Thoracic aorta (tissue), 2 donors: ENCODE results near the gene HNRNPA3. TPM values are rescaled to one million over a fixed set of nuclear protein-coding genes. Genes with fewer than 3 reads are reported as not detected.

Experiments used
- ATAC-seq: fragments of 150-250 bp; one replicate; pipeline ENCODE4 v1.8.0; 2017; ENCODE audit warnings: low read depth; ENCODE audit not compliant: insufficient number of reproducible peaks, low FRiP score
- DNase-seq: peaks from one replicate; pipeline ENCODE4 v3.0.0-alpha.2; 2020; ENCODE audit warnings: low spot score
- H3K27ac ChIP-seq, 2 donors: fragments of 200-600 bp; sonication (generic); 1 replicate in 1 of 2; 2 replicates in 1 of 2; pipeline ENCODE4 v1.5.1; 2016; ENCODE audit warnings: mild to moderate bottlenecking in 2 of 2, moderate library complexity in 2 of 2
- H3K27me3 ChIP-seq: fragments of 200-600 bp; sonication (generic); replicated peaks from 2 replicates; pipeline ENCODE4 v1.6.0; 2016; ENCODE audit warnings: mild to moderate bottlenecking; ENCODE audit not compliant: insufficient read depth
- H3K36me3 ChIP-seq: fragments of 200-600 bp; sonication (generic); one replicate; pipeline ENCODE4 v1.5.1; 2016
- H3K4me1 ChIP-seq, 2 donors: fragments of 200-600 bp; sonication (generic); 1 replicate in 1 of 2; 2 replicates in 1 of 2; pipeline versions ENCODE4 v1.5.1 to v1.6.0; 2016; ENCODE audit warnings: low read depth in 2 of 2, mild to moderate bottlenecking in 1 of 2; ENCODE audit not compliant: control insufficient read depth in 1 of 2
- H3K4me3 ChIP-seq: fragments of 200-600 bp; sonication (generic); 2 replicates; pipeline ENCODE4 v1.5.1; 2016; ENCODE audit warnings: mild to moderate bottlenecking
- H3K9me3 ChIP-seq: fragments of 200-600 bp; sonication (generic); 2 replicates; pipeline ENCODE4 v1.5.1; 2016
- CTCF ChIP-seq: fragments of 200-600 bp; sonication (generic); IDR thresholded peaks from one replicate; pipeline ENCODE4 v1.5.1; 2019; ENCODE audit warnings: antibody characterized with exemption
- total RNA-seq, 2 donors: library from RNA; depleted of rRNA; stranded (reverse); fragments of >200 nt; gene quantifications; one replicate each; pipeline versions ENCODE4 v1.1.0 to v1.2.3, GENCODE V29; 2016

The HNRNPA3 gene
- total RNA-seq, 2 donors from 2014 or later: 60.1 to 98.4 TPM

DNA sequence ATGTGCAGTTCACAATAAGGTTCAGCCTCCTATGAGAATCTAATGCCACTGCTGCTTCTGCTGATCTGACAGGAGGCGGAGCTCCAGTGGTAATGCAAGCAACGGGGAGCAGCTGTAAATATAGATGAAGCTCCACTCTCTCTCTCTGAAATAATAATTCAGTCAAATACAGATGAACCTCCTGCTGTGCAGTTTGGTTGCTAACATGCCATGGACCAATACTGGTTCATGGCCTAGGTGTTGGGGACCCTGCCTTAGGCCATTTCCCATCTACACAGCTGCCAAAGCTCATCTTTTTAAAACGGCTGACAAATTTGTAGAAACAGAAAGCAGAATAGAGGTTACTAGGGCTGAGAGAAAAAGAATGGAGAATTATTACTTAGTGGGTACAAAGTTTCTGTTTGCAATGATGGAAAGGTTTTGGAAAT lies 10.7 kb upstream of the HNRNPA3 start:
- H3K9me3 ChIP-seq: no peaks in the 10 kb centered on the region
- H3K4me3 ChIP-seq: no peak overlapping the region
- H3K4me1 ChIP-seq: no peaks in the 10 kb centered on the region
- H3K27me3 ChIP-seq: no peaks in the 10 kb centered on the region
- TF ChIP-seq CTCF: no peak
- no peaks in the 10 kb centered on the region for H3K36me3 ChIP-seq
- ATAC-seq (no peak), DNase-seq (no peak)
- H3K27ac ChIP-seq: no peak overlapping the region

DNA sequence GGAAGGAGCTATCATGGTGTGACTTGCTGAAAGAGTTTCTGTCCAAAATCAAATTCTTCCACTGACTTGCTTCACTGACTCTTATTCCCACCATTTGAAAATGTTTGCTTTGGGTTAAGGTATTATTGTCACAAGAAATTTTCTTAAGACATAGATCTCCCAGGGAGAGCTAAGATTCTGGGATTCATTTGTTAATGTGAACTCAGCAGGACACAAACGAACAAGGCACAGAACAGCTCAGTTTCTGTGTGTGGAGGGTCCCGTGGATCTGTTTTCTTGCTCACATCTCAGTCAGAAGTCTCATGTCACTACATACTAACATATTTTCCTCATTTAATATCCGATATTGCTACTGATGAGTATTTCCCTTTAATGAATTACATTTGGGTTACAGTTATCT lies 8.2 kb upstream of the HNRNPA3 start:
- no peaks in the 10 kb centered on the region for H3K36me3 ChIP-seq
- H3K4me1 ChIP-seq: no peaks in the 10 kb centered on the region
- TF ChIP-seq CTCF: no peak
- H3K4me3 ChIP-seq: no peak overlapping the region
- no peaks in the 10 kb centered on the region for H3K9me3 ChIP-seq
- no peaks in the 10 kb centered on the region for H3K27me3 ChIP-seq
- H3K27ac ChIP-seq: no peak overlapping the region
- no peak for DNase-seq
- ATAC-seq: no peak

DNA sequence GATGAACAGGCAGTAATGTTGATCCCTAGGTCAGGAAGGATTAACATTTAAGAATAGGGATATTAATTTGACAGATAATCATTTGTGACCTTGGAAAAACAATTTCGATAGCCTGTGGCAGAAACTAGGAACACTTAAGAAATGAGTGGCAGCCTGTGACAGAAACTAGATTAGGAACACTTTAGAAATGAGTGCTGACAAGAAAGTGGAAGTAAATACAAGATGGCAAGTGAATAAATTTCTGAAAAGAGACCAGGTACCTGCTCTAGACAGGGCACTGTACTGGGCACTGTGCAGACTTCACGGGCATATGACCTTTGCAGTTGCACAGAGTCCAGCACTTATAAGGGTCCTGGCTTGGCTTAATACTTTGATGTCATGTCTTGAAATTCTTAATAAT lies 5.5 kb upstream of the HNRNPA3 start:
- H3K27ac ChIP-seq: no peak overlapping the region
- H3K36me3 ChIP-seq: no peaks in the 10 kb centered on the region
- no peaks in the 10 kb centered on the region for H3K9me3 ChIP-seq
- no peaks in the 10 kb centered on the region for H3K27me3 ChIP-seq
- no peak overlapping the region for H3K4me3 ChIP-seq
- no peak for DNase-seq
- no peak for TF ChIP-seq CTCF
- no peak for ATAC-seq
- peaks cover 0 to 14% of the 10 kb centered on the region in 2 donors for H3K4me1 ChIP-seq

DNA sequence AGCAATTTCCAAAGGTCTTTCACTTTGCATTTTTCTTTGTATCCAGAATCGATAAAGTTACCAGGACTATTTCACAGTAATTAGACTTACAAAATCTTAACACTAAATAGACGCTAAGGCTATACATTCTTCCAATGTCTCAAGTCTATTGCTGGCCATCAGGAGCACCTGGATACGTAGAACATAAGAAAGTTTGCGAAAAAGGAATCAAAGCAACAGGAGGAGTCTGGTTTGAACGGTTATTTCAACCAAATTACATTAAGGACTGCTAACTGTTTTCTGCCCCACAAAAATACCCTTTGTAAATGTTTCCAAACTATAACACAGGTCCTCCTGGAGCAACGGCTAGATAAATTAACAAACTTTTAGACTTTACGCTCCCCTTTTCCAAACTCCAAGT lies 1.4 kb upstream of the HNRNPA3 start:
- no peak for TF ChIP-seq CTCF
- H3K4me1 ChIP-seq: peaks cover 20 to 38% of the 10 kb centered on the region in 2 donors
- H3K27ac ChIP-seq: peak overlapping the region; percentile 100
- no peak for ATAC-seq
- H3K9me3 ChIP-seq: no peaks in the 10 kb centered on the region
- no peaks in the 10 kb centered on the region for H3K27me3 ChIP-seq
- no peak for DNase-seq
- H3K36me3 ChIP-seq: peaks cover 1% of the 10 kb centered on the region
- H3K4me3 ChIP-seq: peak overlapping the region; percentile 97

- Histone ChIP-seq H3K9me3 (no peaks in the 10 kb centered on the region), H3K27me3 (no peaks in the 10 kb centered on the region), H3K27ac (peak overlapping the region; percentile 100), H3K4me3 (peak overlapping the region; percentile 97), H3K4me1 (peaks cover 22 to 43% of the 10 kb centered on the region in 2 donors), H3K36me3 (peaks cover 6% of the 10 kb centered on the region)
- no peak for TF ChIP-seq CTCF
- ATAC-seq (no peak), DNase-seq (no peak)
These were observed 953 bp upstream of the HNRNPA3 start for GRCh38 chr2:177211576-177212105.
